H1 (cell line): ENCODE measurements around the gene HIVEP2.

Experiments used
- CTCF ChIP-seq, 3 experiments: IDR thresholded peaks; 1 replicate in 2 of 3; 2 replicates in 1 of 3; pipeline versions ENCODE4 v1.5.1 to v1.6.1; 2011; ENCODE audit warnings: low read length in 3 of 3, mild to moderate bottlenecking in 3 of 3, inconsistent platforms in 2 of 3, low read depth in 1 of 3, moderate library complexity in 1 of 3; ENCODE audit not compliant: insufficient read depth in 1 of 3; ENCODE audit errors: control extremely low read depth in 1 of 3
- RAD21 ChIP-seq, 2 experiments: IDR thresholded peaks in 1 of 2; conservative IDR thresholded peaks in 1 of 2; 2 replicates each; pipeline ENCODE4 v1.6.1; 2011; ENCODE audit warnings: low read depth in 2 of 2, low read length in 2 of 2, improper control_type of control experiment in 1 of 2, inconsistent platforms in 1 of 2, mild to moderate bottlenecking in 1 of 2, moderate library complexity in 1 of 2
- RFX5 ChIP-seq: IDR thresholded peaks from 2 replicates; pipeline ENCODE4 v1.6.1; 2011; ENCODE audit warnings: low read depth, low read length, improper control_type of control experiment, borderline replicate concordance

- no peak for TF ChIP-seq RFX5
- TF ChIP-seq RAD21 (IDR thresholded peaks at IDR 0.05 in 1 of 2, conservative IDR thresholded peaks at IDR 0.05 in 1 of 2; ENCODE audit: low read depth in 2 of 2, low read length in 2 of 2), result peak; percentile 69 to 76
- peak; percentile 48 to 78 (median 71) for TF ChIP-seq CTCF (IDR thresholded peaks at IDR 0.05; ENCODE audit: control extremely low read depth in 1 of 3, insufficient read depth in 1 of 3, low read depth in 1 of 3, low read length in 3 of 3)
Measured at GRCh38 chr6:142746524-142746923, 198.5 kb downstream of the HIVEP2 start.
